T47D (cell line): ENCODE data around the gene GRID2IP.

Experiments used
- DNase-seq, 2 experiments: peaks; one replicate each; pipeline versions ENCODE4 v3.0.0 to v3.0.0-alpha.2; 2011 to 2012; ENCODE audit warnings: low read depth in 1 of 2, low spot score in 1 of 2
- JUND ChIP-seq: IDR thresholded peaks from 2 replicates; pipeline ENCODE4 v1.6.1; 2012; ENCODE audit warnings: low read depth
- in situ Hi-C: cut with HindIII; loops from 2 replicates; pipeline ENCODE4 v1.10.0; 2016; ENCODE audit warnings: low sequenced_read_pairs, low pct_unique_long_range_greater_than_20kb

The GRID2IP gene

GRCh38 chr7:6576024-6576866, 25.0 kb upstream of the GRID2IP start:
- no peak for DNase-seq
- no peak for TF ChIP-seq JUND
- in situ Hi-C loops = no loop called here

GRCh38 chr7:6575281-6576023, 24.2 kb upstream of the GRID2IP start:
- TF ChIP-seq JUND = no peak
- in situ Hi-C loops = no loop called here
- no peak for DNase-seq

- DNase-seq = peak in 1 of 2 experiments; percentile 35
- in situ Hi-C loops = no loop called here
- no peak for TF ChIP-seq JUND
Observed at GRCh38 chr7:6571160-6571779, 20.0 kb upstream of the GRID2IP start.

GRCh38 chr7:6567886-6568285, 16.6 kb upstream of the GRID2IP start:
- TF ChIP-seq JUND = no peak
- no peak for DNase-seq
- in situ Hi-C loops = no loop called here

- no peak for TF ChIP-seq JUND
- in situ Hi-C loops = no loop called here
- no peak for DNase-seq
Observed at GRCh38 chr7:6565655-6566054, 14.4 kb upstream of the GRID2IP start.

- in situ Hi-C loops = no loop called here
- no peak for TF ChIP-seq JUND
- no peak for DNase-seq
Observed at GRCh38 chr7:6563936-6564770, 12.9 kb upstream of the GRID2IP start.

- no peak for TF ChIP-seq JUND
Observed at GRCh38 chr7:6562106-6562505, 10.8 kb upstream of the GRID2IP start.

GRCh38 chr7:6559896-6560295, 8.6 kb upstream of the GRID2IP start:
- TF ChIP-seq JUND = no peak
- no peak for DNase-seq
- in situ Hi-C loops = no loop called here

More at GRCh38 chr7:6562106-6562505, 10.8 kb upstream of the GRID2IP start:
- in situ Hi-C loops = no loop called here
- no peak for DNase-seq

- DNase-seq = peak in 1 of 2 experiments; percentile 69
- no peak for TF ChIP-seq JUND
- in situ Hi-C loops = no loop called here
Observed at GRCh38 chr7:6558837-6559236, 7.6 kb upstream of the GRID2IP start.

- TF ChIP-seq JUND = no peak
- DNase-seq = peak; percentile 74 to 80
- in situ Hi-C loops = no loop called here
Observed at GRCh38 chr7:6556196-6556595, 4.9 kb upstream of the GRID2IP start.

- DNase-seq = no peak
- in situ Hi-C loops = no loop called here
- no peak for TF ChIP-seq JUND
Observed at GRCh38 chr7:6554848-6555247, 3.6 kb upstream of the GRID2IP start.

- DNase-seq = no peak
- TF ChIP-seq JUND = no peak
- in situ Hi-C loops = no loop called here
Observed at GRCh38 chr7:6553448-6554044, 2.3 kb upstream of the GRID2IP start.
